Adrenal gland (tissue), 12 donors: ENCODE results near the gene TAF4. TPM values are rescaled to one million over a fixed set of nuclear protein-coding genes. Genes with fewer than 3 reads are reported as not detected.

Experiments used
- DNase-seq, 7 donors: peaks; one replicate each; pipeline ENCODE4 v3.0.0-alpha.2; 2019 to 2020
- H3K27ac ChIP-seq, 5 donors: fragments of 200-600 bp; sonication (generic) in 4 of 5; 1 replicate in 3 of 5; 2 replicates in 2 of 5; pipeline versions ENCODE4 v1.5.1 to v1.8.0; 2016 to 2020; ENCODE audit warnings: mild to moderate bottlenecking in 1 of 5
- H3K27me3 ChIP-seq: fragments of 200-600 bp; 2 replicates; pipeline ENCODE4 v1.8.0; 2021
- H3K36me3 ChIP-seq, 2 donors: fragments of 200-600 bp; replicated peaks in 1 of 2; 1 replicate in 1 of 2; 2 replicates in 1 of 2; pipeline versions ENCODE4 v1.5.1 to v1.8.0; 2018 to 2022
- H3K4me1 ChIP-seq, 2 donors: fragments of 200-600 bp; replicated peaks in 1 of 2; 1 replicate in 1 of 2; 2 replicates in 1 of 2; pipeline versions ENCODE4 v1.5.1 to v1.8.0; 2018 to 2021
- H3K4me3 ChIP-seq, 4 donors: fragments of 200-600 bp; sonication (generic) in 3 of 4; one replicate each; pipeline ENCODE4 v1.5.1; 2016 to 2018
- H3K9me3 ChIP-seq, 3 donors: fragments of 200-600 bp; sonication (generic) in 1 of 3; replicated peaks in 1 of 3; 1 replicate in 2 of 3; 2 replicates in 1 of 3; pipeline versions ENCODE4 v1.5.1 to v1.8.0; 2016 to 2021
- CTCF ChIP-seq, 6 experiments: fragments of 450-650 bp in 4 of 6; fragments of 200-600 bp in 2 of 6; sonication (generic) in 1 of 6; IDR thresholded peaks; 1 replicate in 5 of 6; 2 replicates in 1 of 6; pipeline versions ENCODE4 v1.5.1 to v1.8.0; 2016 to 2021; ENCODE audit warnings: antibody characterized with exemption in 6 of 6, mild to moderate bottlenecking in 2 of 6, moderate library complexity in 1 of 6
- POLR2A ChIP-seq, 2 donors: fragments of 450-650 bp; IDR thresholded peaks; one replicate each; pipeline ENCODE4 v1.6.1; 2017; ENCODE audit warnings: antibody characterized with exemption in 2 of 2, mild to moderate bottlenecking in 2 of 2, moderate library complexity in 1 of 2
- WGBS, 4 donors: extraction: QIAGEN DNeasy Blood & Tissue Kit in 2 of 4; methylation state at CpG; one replicate each; pipeline versions ENCODE4 v1.1.5 to v1.1.7; 2013 to 2017; 5-methylcytosine and 5-hydroxymethylcytosine counted together
- intact Hi-C, 2 donors: fragments of 100-400 bp; cut with DNase I; formaldehyde crosslinking; loops; one replicate each; pipeline versions ENCODE4 v1.14.1 to v1.15.0; 2022 to 2023
- polyA plus RNA-seq, 3 donors: library from polyadenylated mRNA; stranded (reverse); fragments of 200-250 nt in 2 of 3; fragments of 350-450 nt in 1 of 3; fragmentation: Illumina TruSeq in 1 of 3; extraction: RNeasy Lipid Tissue Mini Kit (QIAGEN cat#74804) in 1 of 3; gene quantifications; one replicate each; pipeline ENCODE4 v1.2.3, GENCODE V29; 2013 to 2014
- total RNA-seq, 9 donors: library from RNA; depleted of rRNA in 4 of 9; stranded (reverse); fragments of >200 nt in 4 of 9; fragments of 120-200 nt in 1 of 9; fragmentation: NEBNext Ultra II Directional in 1 of 9; extraction: Animal tissue kit (Norgen Biotek cat#: 25700) in 1 of 9; gene quantifications; one replicate each; pipeline versions ENCODE4 v1.1.0 to v1.2.4, GENCODE V29; 2013 to 2023
- donor health status: healthy with polysubstance abuse.
- donor health status: Bipolar disorder and iron deficiency.
- donor health status: DM: yes; HTN: yes; CAD: no.
- donor health status: DM: no; HTN: no; CAD: no.
- donor health status: DM: no; HTN: no; CAD: no.
- donor health status: DM: yes; HTN: yes; CAD: no.

The TAF4 gene
- total and polyA plus RNA-seq, 12 donors, result 5.2 to 30.9 (median 14.8) TPM

GRCh38 chr20:62001178-62001715 is 64.4 kb downstream of the TAF4 start:
- intact Hi-C loops, result no loop called here
- Histone ChIP-seq H3K4me1 (no peaks in the 10 kb centered on the region), H3K27ac (no peak overlapping the region), H3K9me3 (no peaks in the 10 kb centered on the region), H3K27me3 (no peaks in the 10 kb centered on the region), H3K4me3 (no peak overlapping the region), H3K36me3 (peaks cover 0 to 87% of the 10 kb centered on the region in 2 donors)
- TF ChIP-seq POLR2A (IDR thresholded peaks at IDR 0.05), result no peak
- no peak for TF ChIP-seq CTCF (IDR thresholded peaks at IDR 0.05)
- 86 to 94% (median 90%) methylated on average over 14 to 18 of the region's 18 CpGs for WGBS, 4 donors
- no peak for DNase-seq

GRCh38 chr20:61998343-61999121 is 67.1 kb downstream of the TAF4 start:
- peaks cover 0 to 82% of the 10 kb centered on the region in 2 donors for H3K36me3 ChIP-seq
- no peaks in the 10 kb centered on the region for H3K4me1 ChIP-seq
- no peak overlapping the region for H3K4me3 ChIP-seq
- 89 to 93% (median 92%) methylated on average over 18 to 19 of the region's 19 CpGs for WGBS, 4 donors
- H3K27me3 ChIP-seq, result no peaks in the 10 kb centered on the region
- intact Hi-C loops, result no loop called here
- no peak for DNase-seq
- no peaks in the 10 kb centered on the region for H3K9me3 ChIP-seq
- H3K27ac ChIP-seq, result no peak overlapping the region
- TF ChIP-seq POLR2A (IDR thresholded peaks at IDR 0.05) (no peak), CTCF (IDR thresholded peaks at IDR 0.05) (no peak)

- DNase-seq, result no peak
- Histone ChIP-seq H3K36me3 (peaks cover 0 to 76% of the 10 kb centered on the region in 2 donors), H3K4me3 (no peak overlapping the region), H3K27me3 (no peaks in the 10 kb centered on the region), H3K27ac (no peak overlapping the region), H3K9me3 (no peaks in the 10 kb centered on the region), H3K4me1 (no peaks in the 10 kb centered on the region)
- TF ChIP-seq CTCF (IDR thresholded peaks at IDR 0.05) (no peak), POLR2A (IDR thresholded peaks at IDR 0.05) (no peak)
- 91 to 95% (median 93%) methylated on average over 10 of the region's 10 CpGs for WGBS, 4 donors
- intact Hi-C loops, result no loop called here
Observed at GRCh38 chr20:61997891-61998290, 67.8 kb downstream of the TAF4 start.

- intact Hi-C loops, result no loop called here
- Histone ChIP-seq H3K27ac (no peak overlapping the region), H3K9me3 (no peaks in the 10 kb centered on the region), H3K36me3 (peaks cover 0 to 70% of the 10 kb centered on the region in 2 donors), H3K27me3 (no peaks in the 10 kb centered on the region), H3K4me1 (no peaks in the 10 kb centered on the region), H3K4me3 (no peak overlapping the region)
- 83 to 94% (median 89%) methylated on average over 10 of the region's 10 CpGs for WGBS, 4 donors
- DNase-seq, result no peak
- no peak for TF ChIP-seq POLR2A (IDR thresholded peaks at IDR 0.05)
- TF ChIP-seq CTCF (IDR thresholded peaks at IDR 0.05), result no peak
Observed at GRCh38 chr20:61997372-61997771, 68.3 kb downstream of the TAF4 start.
